Brain microvascular endothelial cell (primary cell): ENCODE results near the gene CDHR5.
A peak's percentile ranks its signal among the peaks of the same experiment; 100 is the strongest.

ENCODE experiments used
- DNase-seq: peaks from one replicate; pipeline ENCODE4 v3.0.0-alpha.2; 2020
- H3K27ac ChIP-seq: fragments of 250-450 bp; sonication (Bioruptor Pico); 2 replicates; pipeline ENCODE4 v1.5.1; 2020; ENCODE audit warnings: mild to moderate bottlenecking, moderate library complexity
- H3K27me3 ChIP-seq: fragments of 250-450 bp; sonication (Bioruptor Pico); replicated peaks from 2 replicates; pipeline ENCODE4 v1.5.1; 2020; ENCODE audit warnings: mild to moderate bottlenecking
- H3K36me3 ChIP-seq: fragments of 250-450 bp; sonication (Bioruptor Pico); replicated peaks from 2 replicates; pipeline ENCODE4 v1.5.1; 2020; ENCODE audit warnings: mild to moderate bottlenecking
- H3K4me3 ChIP-seq: 2 replicates; pipeline ENCODE4 v1.5.1; 2011; ENCODE audit warnings: low read depth, mild to moderate bottlenecking, control low read depth, low read length, moderate library complexity
- in situ Hi-C: cut with HindIII; loops from 2 replicates; pipeline ENCODE4 v1.10.0; 2017; ENCODE audit warnings: low sequenced_read_pairs, low pct_ligation_motif_present
- TF ChIP-seq, protein P1 (sequence below): IDR thresholded peaks from 2 replicates; pipeline ENCODE4 v1.5.1; 2011; ENCODE audit warnings: low read depth, mild to moderate bottlenecking, moderate library complexity, low read length, control low read depth, inconsistent platforms; ENCODE audit errors: missing control alignments

The CDHR5 gene

DNA sequence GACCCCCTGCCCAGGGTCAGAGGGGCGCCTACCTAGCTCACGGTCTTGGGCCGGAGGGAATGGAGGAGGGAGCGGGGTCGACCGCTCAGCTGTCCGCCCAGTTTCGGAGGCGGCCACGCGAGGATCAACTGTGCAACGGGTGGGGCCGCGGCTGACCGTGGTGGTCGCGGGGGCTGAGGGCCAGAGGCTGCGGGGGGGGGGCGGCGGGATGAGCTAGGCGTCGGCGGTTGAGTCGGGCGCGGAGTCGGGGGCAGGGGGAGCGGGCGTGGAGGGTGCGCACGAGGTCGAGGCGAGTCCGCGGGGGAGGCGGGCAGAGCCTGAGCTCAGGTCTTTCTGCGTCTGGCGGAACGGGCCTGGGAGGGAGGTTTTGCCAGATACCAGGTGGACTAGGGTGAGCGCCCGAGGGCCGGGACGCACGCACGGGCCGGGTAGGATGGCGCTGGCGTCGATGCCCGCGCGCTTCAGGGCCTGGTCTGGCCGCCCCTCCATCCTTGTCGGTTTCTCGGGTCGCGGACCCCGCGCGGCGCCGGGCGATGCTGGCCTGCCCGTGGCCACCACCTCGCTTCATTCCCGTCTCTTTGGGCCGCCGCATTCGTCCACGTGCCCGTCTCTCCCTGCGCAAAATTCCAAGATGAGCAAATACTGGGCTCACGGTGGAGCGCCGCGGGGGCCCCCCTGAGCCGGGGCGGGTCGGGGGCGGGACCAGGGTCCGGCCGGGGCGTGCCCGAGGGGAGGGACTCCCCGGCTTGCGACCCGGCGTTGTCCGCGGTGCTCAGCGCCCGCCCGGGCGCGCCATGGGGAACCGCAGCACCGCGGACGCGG lies 12.0 kb upstream of the CDHR5 start, which contains the start of gene DRD4:
TSS of gene DRD4 (plus strand) at position 759 of the 822 bp plus-strand sequence. CDS start at position 795, 36 bp downstream.
- TF ChIP-seq, protein P1, sequence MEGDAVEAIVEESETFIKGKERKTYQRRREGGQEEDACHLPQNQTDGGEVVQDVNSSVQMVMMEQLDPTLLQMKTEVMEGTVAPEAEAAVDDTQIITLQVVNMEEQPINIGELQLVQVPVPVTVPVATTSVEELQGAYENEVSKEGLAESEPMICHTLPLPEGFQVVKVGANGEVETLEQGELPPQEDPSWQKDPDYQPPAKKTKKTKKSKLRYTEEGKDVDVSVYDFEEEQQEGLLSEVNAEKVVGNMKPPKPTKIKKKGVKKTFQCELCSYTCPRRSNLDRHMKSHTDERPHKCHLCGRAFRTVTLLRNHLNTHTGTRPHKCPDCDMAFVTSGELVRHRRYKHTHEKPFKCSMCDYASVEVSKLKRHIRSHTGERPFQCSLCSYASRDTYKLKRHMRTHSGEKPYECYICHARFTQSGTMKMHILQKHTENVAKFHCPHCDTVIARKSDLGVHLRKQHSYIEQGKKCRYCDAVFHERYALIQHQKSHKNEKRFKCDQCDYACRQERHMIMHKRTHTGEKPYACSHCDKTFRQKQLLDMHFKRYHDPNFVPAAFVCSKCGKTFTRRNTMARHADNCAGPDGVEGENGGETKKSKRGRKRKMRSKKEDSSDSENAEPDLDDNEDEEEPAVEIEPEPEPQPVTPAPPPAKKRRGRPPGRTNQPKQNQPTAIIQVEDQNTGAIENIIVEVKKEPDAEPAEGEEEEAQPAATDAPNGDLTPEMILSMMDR: no peak
- Histone ChIP-seq H3K36me3 (no peaks in the 10 kb centered on the region), H3K27me3 (peaks cover 33% of the 10 kb centered on the region), H3K27ac (no peak within 1 kb of the TSS), H3K4me3 (no peak within 1 kb of the TSS)
- in situ Hi-C loops: no loop called here
- no peak for DNase-seq

DNA sequence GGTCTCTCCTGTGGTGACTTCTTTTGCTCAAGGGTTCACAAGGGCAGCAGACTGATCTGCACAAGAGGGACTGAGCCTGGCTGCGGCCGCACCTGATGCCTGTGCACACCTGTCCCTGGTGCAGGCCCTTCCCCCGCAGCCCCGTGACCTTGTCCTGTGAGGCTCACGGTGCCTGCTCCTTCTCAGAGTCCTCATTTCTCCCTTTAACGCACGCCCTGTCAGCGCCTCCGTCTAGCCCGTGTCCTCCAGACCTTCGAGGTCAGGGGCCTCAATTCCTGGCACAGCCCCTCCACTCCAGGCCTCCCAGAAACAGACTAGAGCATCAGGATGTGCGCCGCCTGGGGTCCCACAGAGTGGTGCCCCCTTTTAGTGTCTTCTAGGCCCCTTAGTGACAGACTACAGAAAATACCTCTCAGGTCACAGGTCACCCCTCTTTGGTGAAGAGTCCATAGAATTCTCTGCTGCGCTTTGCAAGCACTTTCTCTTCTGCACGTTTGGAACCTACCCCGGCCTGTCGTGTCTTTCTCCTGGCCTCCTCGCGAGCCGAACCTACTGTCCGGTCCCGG lies 11.3 kb upstream of the CDHR5 start:
- no peaks in the 10 kb centered on the region for H3K36me3 ChIP-seq
- in situ Hi-C loops: no loop called here
- no peak for DNase-seq
- H3K4me3 ChIP-seq: no peak overlapping the region
- no peak overlapping the region for H3K27ac ChIP-seq
- peaks cover 33% of the 10 kb centered on the region for H3K27me3 ChIP-seq
- TF ChIP-seq, protein P1: no peak

DNA sequence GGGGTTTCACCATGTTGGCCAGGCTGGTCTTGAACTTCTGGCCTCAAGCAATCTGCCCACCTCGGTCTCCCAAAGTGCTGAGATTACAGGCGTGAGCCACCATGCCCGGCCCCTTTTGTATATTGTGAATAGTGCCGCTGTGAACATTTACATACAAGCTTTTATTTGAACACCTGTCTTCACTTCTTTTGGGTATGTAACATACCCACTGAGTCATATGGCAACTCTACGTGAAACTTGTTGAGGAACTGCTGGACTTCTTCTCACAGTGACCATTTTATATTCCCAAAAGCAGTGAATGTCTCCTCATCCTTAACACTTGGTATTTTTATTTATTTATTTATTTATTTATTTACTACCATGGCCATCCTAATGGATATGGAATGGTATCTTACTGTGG lies 6.1 kb upstream of the CDHR5 start:
- TF ChIP-seq, protein P1: no peak
- DNase-seq: no peak
- Histone ChIP-seq H3K27ac (no peak overlapping the region), H3K4me3 (no peak overlapping the region), H3K27me3 (peaks cover 2% of the 10 kb centered on the region), H3K36me3 (no peaks in the 10 kb centered on the region)
- in situ Hi-C loops: no loop called here

DNA sequence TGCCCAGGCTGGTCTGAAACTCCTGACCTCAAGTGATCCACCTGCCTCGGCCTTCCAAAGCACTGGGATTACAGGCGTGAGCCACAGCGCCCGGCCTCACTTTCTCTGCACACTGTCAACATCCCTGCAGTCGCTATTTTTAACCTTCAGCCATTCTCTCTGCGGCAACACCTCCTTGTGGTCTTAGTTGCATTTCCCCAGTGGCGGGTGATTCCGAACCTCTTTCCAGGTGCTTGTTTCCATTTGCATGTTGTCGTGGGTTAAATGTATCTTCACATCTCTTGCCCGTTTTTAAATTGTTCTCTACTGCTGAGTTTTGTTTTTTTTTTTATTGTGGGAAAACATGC lies 4.5 kb upstream of the CDHR5 start:
- H3K27me3 ChIP-seq: peaks cover 2% of the 10 kb centered on the region
- H3K27ac ChIP-seq: no peak overlapping the region
- TF ChIP-seq, protein P1: peak; percentile 17
- H3K36me3 ChIP-seq: no peaks in the 10 kb centered on the region
- no peak for DNase-seq
- in situ Hi-C loops: no loop called here
- H3K4me3 ChIP-seq: no peak overlapping the region

DNA sequence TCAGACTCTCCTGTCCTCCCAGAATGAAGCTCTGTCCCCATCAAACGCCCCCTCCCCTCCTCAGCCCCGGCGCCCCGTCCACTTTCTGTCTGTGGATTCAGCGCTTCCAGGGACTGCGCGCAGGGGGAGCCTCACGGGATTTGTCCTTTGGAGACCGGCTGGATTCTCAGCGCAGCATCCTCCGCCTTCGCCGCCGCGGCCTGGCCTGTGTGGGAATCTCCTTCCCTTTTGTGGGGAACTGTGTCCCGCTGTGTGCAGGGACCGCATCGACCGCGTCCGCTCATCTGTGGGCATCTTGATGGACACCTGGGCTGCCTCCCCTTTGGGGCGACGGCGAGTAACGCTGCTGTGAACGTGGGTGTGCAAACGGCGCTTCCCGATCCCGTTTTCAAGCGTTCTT lies 3.3 kb upstream of the CDHR5 start:
- DNase-seq: no peak
- no peak overlapping the region for H3K4me3 ChIP-seq
- no peak overlapping the region for H3K27ac ChIP-seq
- in situ Hi-C loops: no loop called here
- peaks cover 2% of the 10 kb centered on the region for H3K27me3 ChIP-seq
- no peaks in the 10 kb centered on the region for H3K36me3 ChIP-seq
- TF ChIP-seq, protein P1: no peak
